K562 (cell line): ENCODE data around the gene PRR15L. TPM values are rescaled to one million over a fixed set of nuclear protein-coding genes. Genes with fewer than 3 reads are reported as not detected.
A peak's percentile ranks its signal among the peaks of the same experiment; 100 is the strongest.

Experiments
- ADNP ChIP-seq: fragments of 200-800 bp; sonication (Bioruptor generic); IDR thresholded peaks from 2 replicates; pipeline ENCODE4 v1.6.1; 2016; ENCODE audit warnings: missing genetic modification characterization, missing compliant biosample characterization
- EZH2 ChIP-seq: IDR thresholded peaks from 2 replicates; pipeline ENCODE4 v1.6.1; 2012; ENCODE audit warnings: low read depth, mild to moderate bottlenecking, inconsistent platforms, low read length, borderline replicate concordance
- HMGN3 ChIP-seq: IDR thresholded peaks from 2 replicates; pipeline ENCODE4 v1.6.1; 2011; ENCODE audit warnings: borderline replicate concordance, low read depth, mild to moderate bottlenecking, mixed read lengths, low read length; ENCODE audit not compliant: insufficient read length; ENCODE audit errors: extremely low read depth
- JUN ChIP-seq, 2 experiments: sonication (generic) in 1 of 2; formaldehyde crosslinking in 1 of 2; IDR thresholded peaks; 2 replicates each; pipeline versions ENCODE4 v1.6.1 to v1.8.0; 2012 to 2022; ENCODE audit warnings: borderline replicate concordance in 2 of 2, mild to moderate bottlenecking in 2 of 2, improper control_type of control experiment in 1 of 2, low read depth in 1 of 2, low read length in 1 of 2, missing genetic modification reagents in 1 of 2
- MTA2 ChIP-seq: fragments of 450-650 bp; IDR thresholded peaks from 2 replicates; pipeline ENCODE4 v1.6.1; 2016; ENCODE audit warnings: low read depth
- NBN ChIP-seq: fragments of 450-650 bp; IDR thresholded peaks from 2 replicates; pipeline ENCODE4 v1.6.1; 2016; ENCODE audit warnings: low read depth, mild to moderate bottlenecking
- NCOR1 ChIP-seq: fragments of 450-650 bp; IDR thresholded peaks from 2 replicates; pipeline ENCODE4 v1.6.1; 2016; ENCODE audit warnings: mild to moderate bottlenecking, moderate library complexity
- RBM25 ChIP-seq: fragments of 200-400 bp; formaldehyde crosslinking; IDR thresholded peaks from 2 replicates; pipeline ENCODE4 v1.6.1; 2018; ENCODE audit warnings: low read length, low read depth, moderate library complexity; ENCODE audit not compliant: severe bottlenecking
- SP2 ChIP-seq: IDR thresholded peaks from 2 replicates; pipeline ENCODE4 v1.6.1; 2011; ENCODE audit warnings: mild to moderate bottlenecking, low read depth, low read length, moderate library complexity; ENCODE audit not compliant: poor library complexity, severe bottlenecking; ENCODE audit errors: extremely low read depth
- STAT5B ChIP-seq: fragments of 250-450 bp; sonication (Bioruptor Pico); IDR thresholded peaks from 2 replicates; pipeline ENCODE4 v1.8.0; 2021; ENCODE audit warnings: mild to moderate bottlenecking, inconsistent platforms
- ZNF224 ChIP-seq: sonication (generic); formaldehyde crosslinking; IDR thresholded peaks from 2 replicates; pipeline ENCODE4 v1.8.0; 2022; ENCODE audit warnings: mild to moderate bottlenecking, missing genetic modification reagents
- ZNF23 ChIP-seq: fragments of 250-450 bp; sonication (Bioruptor Pico); IDR thresholded peaks from 2 replicates; pipeline ENCODE4 v1.4.0; 2020; ENCODE audit warnings: mild to moderate bottlenecking
- polyA plus RNA-seq, 8 experiments: library from polyadenylated mRNA; depleted of rRNA in 4 of 8; stranded (reverse) in 5 of 8; unstranded in 3 of 8; fragments of >200 nt; fragmentation: Nextera tagmentation in 2 of 8; fragmentation: Illumina TruSeq in 1 of 8; extraction: Ambion mirVana in 2 of 8; extraction: Trizol in 1 of 8; gene quantifications; 2 replicates each; pipeline versions ENCODE4 v1.2.1 to v1.2.3, GENCODE V29; 2011 to 2014; ENCODE audit warnings: inconsistent platforms in 1 of 8, missing spikeins in 1 of 8
- total RNA-seq, 7 experiments: library from RNA; depleted of rRNA in 6 of 7; stranded (reverse); fragments of >200 nt in 6 of 7; fragmentation: Illumina TruSeq in 2 of 7; extraction: Trizol in 2 of 7; gene quantifications; 2 replicates each; pipeline versions ENCODE4 v1.2.1 to v1.2.3, GENCODE V29; 2011 to 2021; ENCODE audit warnings: low replicate concordance in 1 of 7
- TF ChIP-seq, protein P1 (sequence below): sonication (generic); formaldehyde crosslinking; IDR thresholded peaks from 2 replicates; pipeline ENCODE4 v1.5.0; 2020; ENCODE audit warnings: missing genetic modification reagents
- TF ChIP-seq, protein P2 (sequence below): fragments of 450-650 bp; IDR thresholded peaks from 2 replicates; pipeline ENCODE4 v1.6.1; 2014; ENCODE audit warnings: low read depth, mild to moderate bottlenecking, moderate library complexity, borderline replicate concordance
- TF ChIP-seq, protein P3 (sequence below): sonication (generic); formaldehyde crosslinking; IDR thresholded peaks from 2 replicates; pipeline ENCODE4 v1.8.0; 2022; ENCODE audit warnings: mild to moderate bottlenecking, low read depth, missing genetic modification reagents
- TF ChIP-seq, protein P4 (sequence below): fragments of 250-450 bp; sonication (Bioruptor Pico); IDR thresholded peaks from 2 replicates; pipeline ENCODE4 v1.8.0; 2021; ENCODE audit warnings: borderline replicate concordance, mild to moderate bottlenecking, moderate library complexity; ENCODE audit not compliant: poor library complexity, severe bottlenecking
- TF ChIP-seq, protein P5 (sequence below): fragments of 450-650 bp; formaldehyde crosslinking; IDR thresholded peaks from 2 replicates; pipeline ENCODE4 v1.4.0; 2022; ENCODE audit warnings: missing genetic modification characterization
- TF ChIP-seq, protein P6 (sequence below): fragments of 250-450 bp; sonication (Bioruptor Pico); IDR thresholded peaks from 2 replicates; pipeline ENCODE4 v1.5.0; 2022; ENCODE audit warnings: mild to moderate bottlenecking

Gene PRR15L
- total and polyA plus RNA-seq, 9 of the 15 experiments (the other 6 are each of a cell fraction or from before 2014, with no cell fraction given) = 0.03 TPM; not detected in 8

DNA sequence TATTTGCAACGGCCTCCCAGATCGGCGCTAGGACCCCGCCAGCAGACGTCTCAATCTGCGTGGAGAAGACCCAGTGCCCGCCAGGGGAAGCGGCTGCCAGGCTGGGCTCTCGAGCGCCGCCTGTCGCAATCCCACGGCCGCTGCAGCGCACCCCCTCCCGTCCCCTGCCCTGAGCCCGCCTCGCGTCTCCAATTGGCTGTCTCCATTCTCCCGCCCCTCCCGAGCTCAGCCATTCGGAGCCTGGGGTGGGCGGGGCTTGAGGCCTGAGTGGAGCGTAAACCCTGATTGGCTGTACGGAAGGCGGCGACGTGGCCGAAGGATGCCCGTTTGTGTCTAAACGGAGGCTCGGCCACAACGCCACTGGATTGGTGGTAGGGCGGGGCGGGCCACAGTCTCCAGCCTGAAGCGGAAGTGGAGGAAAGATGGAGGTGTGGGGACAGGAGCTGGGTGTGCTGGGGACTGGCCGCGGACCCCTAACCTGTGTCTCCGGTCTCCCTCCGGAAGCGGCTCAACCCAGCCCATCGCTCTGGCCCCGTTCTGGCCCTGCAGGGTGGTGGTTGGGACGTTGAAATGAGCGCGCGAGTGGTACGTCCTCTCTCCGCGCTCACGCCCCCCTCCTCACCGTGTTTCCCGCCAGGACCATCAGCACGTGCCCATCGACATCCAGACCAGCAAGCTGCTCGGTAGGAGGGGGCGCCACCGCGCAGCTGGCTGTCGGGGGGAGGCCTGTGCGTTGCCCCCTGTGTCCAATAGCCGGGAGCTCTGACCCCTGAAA is 13.2 kb upstream of the PRR15L start, which contains the start of gene CDK5RAP3 (continued):
- no peak for TF ChIP-seq ADNP (tag)
- 0 out of 2 replicates have a peak, but pooled peaks have one; percentile 38 for TF ChIP-seq NBN
- TF ChIP-seq, protein P1, sequence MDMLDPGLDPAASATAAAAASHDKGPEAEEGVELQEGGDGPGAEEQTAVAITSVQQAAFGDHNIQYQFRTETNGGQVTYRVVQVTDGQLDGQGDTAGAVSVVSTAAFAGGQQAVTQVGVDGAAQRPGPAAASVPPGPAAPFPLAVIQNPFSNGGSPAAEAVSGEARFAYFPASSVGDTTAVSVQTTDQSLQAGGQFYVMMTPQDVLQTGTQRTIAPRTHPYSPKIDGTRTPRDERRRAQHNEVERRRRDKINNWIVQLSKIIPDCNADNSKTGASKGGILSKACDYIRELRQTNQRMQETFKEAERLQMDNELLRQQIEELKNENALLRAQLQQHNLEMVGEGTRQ (CRISPR knock-in tag) = peak; percentile 65
- no peak for TF ChIP-seq MTA2
- TF ChIP-seq ZNF23 (CRISPR knock-in tag) = no peak
- TF ChIP-seq, protein P2, sequence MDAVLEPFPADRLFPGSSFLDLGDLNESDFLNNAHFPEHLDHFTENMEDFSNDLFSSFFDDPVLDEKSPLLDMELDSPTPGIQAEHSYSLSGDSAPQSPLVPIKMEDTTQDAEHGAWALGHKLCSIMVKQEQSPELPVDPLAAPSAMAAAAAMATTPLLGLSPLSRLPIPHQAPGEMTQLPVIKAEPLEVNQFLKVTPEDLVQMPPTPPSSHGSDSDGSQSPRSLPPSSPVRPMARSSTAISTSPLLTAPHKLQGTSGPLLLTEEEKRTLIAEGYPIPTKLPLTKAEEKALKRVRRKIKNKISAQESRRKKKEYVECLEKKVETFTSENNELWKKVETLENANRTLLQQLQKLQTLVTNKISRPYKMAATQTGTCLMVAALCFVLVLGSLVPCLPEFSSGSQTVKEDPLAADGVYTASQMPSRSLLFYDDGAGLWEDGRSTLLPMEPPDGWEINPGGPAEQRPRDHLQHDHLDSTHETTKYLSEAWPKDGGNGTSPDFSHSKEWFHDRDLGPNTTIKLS = peak; percentile 97
- no peak for TF ChIP-seq STAT5B
- TF ChIP-seq, protein P3, sequence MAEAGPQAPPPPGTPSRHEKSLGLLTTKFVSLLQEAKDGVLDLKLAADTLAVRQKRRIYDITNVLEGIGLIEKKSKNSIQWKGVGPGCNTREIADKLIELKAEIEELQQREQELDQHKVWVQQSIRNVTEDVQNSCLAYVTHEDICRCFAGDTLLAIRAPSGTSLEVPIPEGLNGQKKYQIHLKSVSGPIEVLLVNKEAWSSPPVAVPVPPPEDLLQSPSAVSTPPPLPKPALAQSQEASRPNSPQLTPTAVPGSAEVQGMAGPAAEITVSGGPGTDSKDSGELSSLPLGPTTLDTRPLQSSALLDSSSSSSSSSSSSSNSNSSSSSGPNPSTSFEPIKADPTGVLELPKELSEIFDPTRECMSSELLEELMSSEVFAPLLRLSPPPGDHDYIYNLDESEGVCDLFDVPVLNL (CRISPR knock-in tag) = peak; percentile 91
- TF ChIP-seq NCOR1 = no peak
- TF ChIP-seq, protein P4, sequence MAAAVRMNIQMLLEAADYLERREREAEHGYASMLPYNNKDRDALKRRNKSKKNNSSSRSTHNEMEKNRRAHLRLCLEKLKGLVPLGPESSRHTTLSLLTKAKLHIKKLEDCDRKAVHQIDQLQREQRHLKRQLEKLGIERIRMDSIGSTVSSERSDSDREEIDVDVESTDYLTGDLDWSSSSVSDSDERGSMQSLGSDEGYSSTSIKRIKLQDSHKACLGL (CRISPR knock-in tag) = no peak
- no peak for TF ChIP-seq EZH2
- TF ChIP-seq, protein P5, sequence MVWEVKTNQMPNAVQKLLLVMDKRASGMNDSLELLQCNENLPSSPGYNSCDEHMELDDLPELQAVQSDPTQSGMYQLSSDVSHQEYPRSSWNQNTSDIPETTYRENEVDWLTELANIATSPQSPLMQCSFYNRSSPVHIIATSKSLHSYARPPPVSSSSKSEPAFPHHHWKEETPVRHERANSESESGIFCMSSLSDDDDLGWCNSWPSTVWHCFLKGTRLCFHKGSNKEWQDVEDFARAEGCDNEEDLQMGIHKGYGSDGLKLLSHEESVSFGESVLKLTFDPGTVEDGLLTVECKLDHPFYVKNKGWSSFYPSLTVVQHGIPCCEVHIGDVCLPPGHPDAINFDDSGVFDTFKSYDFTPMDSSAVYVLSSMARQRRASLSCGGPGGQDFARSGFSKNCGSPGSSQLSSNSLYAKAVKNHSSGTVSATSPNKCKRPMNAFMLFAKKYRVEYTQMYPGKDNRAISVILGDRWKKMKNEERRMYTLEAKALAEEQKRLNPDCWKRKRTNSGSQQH (CRISPR knock-in tag) = peak; percentile 50; the same call in 1 of the 2 replicates
- no peak for TF ChIP-seq JUN (IDR thresholded peaks at IDR 0.05; ENCODE audit: borderline replicate concordance, low read depth, low read length)
- TF ChIP-seq JUN (CRISPR knock-in tag; IDR thresholded peaks at IDR 0.05; ENCODE audit: borderline replicate concordance) = peak; percentile 93
- peak; percentile 53; the same call in 1 of the 2 replicates for TF ChIP-seq ZNF224
- peak; percentile 18 for TF ChIP-seq HMGN3
- peak; percentile 69 for TF ChIP-seq SP2
- TF ChIP-seq, protein P6, sequence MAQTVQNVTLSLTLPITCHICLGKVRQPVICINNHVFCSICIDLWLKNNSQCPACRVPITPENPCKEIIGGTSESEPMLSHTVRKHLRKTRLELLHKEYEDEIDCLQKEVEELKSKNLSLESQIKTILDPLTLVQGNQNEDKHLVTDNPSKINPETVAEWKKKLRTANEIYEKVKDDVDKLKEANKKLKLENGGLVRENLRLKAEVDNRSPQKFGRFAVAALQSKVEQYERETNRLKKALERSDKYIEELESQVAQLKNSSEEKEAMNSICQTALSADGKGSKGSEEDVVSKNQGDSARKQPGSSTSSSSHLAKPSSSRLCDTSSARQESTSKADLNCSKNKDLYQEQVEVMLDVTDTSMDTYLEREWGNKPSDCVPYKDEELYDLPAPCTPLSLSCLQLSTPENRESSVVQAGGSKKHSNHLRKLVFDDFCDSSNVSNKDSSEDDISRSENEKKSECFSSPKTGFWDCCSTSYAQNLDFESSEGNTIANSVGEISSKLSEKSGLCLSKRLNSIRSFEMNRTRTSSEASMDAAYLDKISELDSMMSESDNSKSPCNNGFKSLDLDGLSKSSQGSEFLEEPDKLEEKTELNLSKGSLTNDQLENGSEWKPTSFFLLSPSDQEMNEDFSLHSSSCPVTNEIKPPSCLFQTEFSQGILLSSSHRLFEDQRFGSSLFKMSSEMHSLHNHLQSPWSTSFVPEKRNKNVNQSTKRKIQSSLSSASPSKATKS (CRISPR knock-in tag) = no peak
- peak; percentile 82 for TF ChIP-seq RBM25
